SKM-1 (cell line): ENCODE measurements around the gene SNPH.

Experiments used
- DNase-seq: peaks from one replicate; lab custom pipeline; 2025; ENCODE audit not compliant: unreplicated experiment; lab: John Stamatoyannopoulos, UW

SNPH gene

GRCh38 chr20:1263853-1264252, 2.2 kb upstream of the SNPH start:
- no peak for DNase-seq

- no peak for DNase-seq
Measured at GRCh38 chr20:1264727-1265126, 1.4 kb upstream of the SNPH start.

DNA sequence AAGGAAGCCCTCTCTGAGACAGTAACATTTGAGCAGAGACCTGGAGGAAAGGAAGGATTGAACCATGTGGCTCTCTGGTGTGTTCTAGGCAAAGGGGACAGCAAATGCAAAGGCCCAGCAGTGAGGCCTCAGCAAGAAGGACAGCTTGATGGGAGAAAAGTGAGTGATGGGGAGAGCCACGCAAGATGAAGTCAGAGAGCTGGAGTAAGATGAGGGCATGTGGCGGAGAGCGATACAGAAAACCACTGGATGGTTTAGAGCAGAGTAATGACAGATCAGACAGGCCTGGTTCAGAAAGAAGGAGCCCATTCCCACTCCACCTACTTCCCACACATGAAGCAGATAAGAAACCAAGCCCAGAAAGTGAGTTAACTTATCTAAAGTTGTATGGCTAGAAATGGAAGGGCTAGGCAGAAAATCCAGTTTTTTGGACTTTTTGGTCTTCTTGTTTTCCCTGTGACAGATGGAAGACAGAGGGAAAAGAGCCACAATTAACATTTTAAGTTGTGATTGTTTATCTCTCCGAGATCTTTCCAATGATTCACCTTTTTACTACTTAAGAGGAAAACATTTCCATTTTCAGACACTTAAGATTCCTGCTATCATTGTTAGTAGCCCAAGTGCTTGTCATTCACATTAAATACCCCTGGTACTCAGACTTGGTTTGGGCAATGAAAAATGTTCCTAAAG, 723 bp upstream of the SNPH start:
- no peak for DNase-seq

GRCh38 chr20:1265916-1266166, 253 bp upstream of the SNPH start:
- no peak for DNase-seq

GRCh38 chr20:1267161-1267560, 1.1 kb downstream of the SNPH start:
- no peak for DNase-seq

DNA sequence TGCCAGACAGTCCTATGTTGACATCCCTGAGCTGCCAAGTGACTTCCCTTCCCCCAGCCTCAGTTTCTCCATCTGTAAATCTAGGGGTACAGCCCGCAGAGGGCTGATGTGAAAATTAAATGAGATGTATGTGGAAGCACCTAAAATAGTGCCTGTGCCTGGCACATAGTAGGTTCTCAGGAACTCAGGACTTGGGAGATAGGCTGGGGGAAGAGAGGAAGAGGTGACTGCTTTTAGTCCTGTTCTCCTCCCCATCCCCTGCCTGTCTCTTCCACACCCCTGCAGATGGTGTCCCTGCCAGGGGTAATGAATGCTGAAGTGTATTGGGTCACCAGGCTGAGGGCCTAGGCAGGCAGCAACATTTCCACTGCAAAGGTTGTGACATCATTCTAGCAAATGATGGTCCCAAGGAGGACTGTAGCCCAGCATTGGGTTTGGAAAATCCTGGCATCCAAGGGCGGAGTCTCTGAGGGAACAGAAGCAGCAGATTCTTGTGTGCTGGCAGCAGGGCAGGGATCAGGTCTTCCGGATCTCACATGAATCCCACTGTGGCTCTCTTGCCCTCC, 1.8 kb downstream of the SNPH start:
- DNase-seq, result no peak

- no peak for DNase-seq
Measured at GRCh38 chr20:1269235-1269634, 3.1 kb downstream of the SNPH start.

- DNase-seq, result no peak
Measured at GRCh38 chr20:1269850-1270249, 3.8 kb downstream of the SNPH start.

GRCh38 chr20:1272368-1273100, 6.4 kb downstream of the SNPH start:
- no peak for DNase-seq

DNA sequence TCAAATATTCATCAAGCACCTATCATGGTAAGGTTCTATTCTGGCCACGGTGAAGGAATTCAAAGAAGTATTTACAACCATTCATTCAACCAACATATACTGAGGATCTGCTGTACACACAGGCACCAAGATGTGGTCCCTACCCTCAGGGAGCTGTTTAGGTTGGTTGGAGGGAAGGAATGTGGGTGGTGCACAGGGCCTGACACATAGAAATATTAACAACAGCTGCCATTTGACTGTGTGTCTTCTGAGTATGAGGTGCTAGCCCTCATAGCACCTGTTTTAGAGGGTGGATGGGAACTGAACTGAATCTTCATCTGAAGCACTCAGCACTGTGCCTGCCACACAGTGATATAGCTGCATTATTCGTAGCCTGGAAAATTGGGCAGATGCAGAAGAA, 7.3 kb downstream of the SNPH start:
- DNase-seq, result no peak

- DNase-seq, result no peak
Measured at GRCh38 chr20:1274485-1275311, 8.6 kb downstream of the SNPH start.

DNA sequence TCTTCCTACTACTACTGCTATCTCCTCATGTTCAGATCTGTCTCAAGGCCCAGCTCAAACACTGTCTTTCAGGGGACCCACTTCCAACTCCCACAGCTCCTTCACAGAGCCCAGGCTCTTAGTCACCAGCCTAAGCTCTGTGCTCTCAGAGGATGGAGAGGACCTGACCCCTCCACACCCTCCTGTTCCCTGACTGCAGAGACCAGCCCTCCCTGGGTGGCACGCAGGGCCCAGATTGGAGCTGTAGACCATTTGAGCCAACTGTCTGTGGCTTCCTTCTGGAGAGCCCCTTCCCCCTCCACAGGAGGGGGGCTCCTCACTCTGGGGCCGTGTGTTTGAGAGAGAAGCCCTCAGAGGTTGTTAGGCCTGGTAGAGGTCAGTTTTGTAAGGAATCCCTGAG, 9.8 kb downstream of the SNPH start:
- no peak for DNase-seq

DNA sequence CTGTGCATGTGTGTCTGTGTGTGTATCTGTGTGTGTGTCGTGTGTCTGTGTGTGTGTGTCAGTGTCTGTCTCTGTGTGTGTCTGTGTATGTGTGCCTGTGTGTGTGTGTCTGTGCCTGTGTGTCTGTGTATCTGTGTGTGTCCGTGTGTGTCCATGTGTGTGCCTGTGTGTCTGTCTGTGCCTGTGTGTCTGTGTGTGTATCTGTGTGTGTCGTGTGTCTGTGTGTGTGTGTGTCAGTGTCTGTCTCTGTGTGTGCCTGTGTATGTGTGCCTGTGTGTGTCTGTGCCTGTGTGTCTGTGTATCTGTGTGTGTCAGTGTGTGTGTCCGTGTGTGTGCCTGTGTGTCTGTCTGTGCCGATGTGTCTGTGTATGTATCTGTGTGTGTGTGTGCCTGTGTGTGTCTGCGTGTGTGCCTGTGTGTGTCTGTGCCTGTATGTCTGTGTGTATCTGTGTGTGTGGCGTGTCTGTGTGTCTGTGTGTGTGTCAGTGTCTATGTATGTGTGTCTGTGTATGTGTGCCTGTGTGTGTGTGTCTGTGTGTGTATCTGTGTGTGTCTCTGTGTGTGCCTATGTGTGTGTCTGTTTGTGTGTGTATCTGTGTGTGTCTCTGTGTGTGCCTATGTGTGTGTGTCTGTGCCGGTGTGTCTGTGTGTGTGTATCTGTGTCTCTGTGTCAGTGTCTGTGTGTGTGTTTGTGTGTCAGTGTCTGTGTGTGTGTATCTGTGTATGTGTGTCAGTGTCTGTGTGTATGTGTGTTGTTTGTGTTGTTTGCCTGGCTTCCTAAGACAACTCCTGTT, 11.6 kb downstream of the SNPH start:
- DNase-seq, result no peak

- no peak for DNase-seq
Measured at GRCh38 chr20:1278993-1279392, 12.9 kb downstream of the SNPH start.

- no peak for DNase-seq
Measured at GRCh38 chr20:1280195-1281102, 14.4 kb downstream of the SNPH start.

DNA sequence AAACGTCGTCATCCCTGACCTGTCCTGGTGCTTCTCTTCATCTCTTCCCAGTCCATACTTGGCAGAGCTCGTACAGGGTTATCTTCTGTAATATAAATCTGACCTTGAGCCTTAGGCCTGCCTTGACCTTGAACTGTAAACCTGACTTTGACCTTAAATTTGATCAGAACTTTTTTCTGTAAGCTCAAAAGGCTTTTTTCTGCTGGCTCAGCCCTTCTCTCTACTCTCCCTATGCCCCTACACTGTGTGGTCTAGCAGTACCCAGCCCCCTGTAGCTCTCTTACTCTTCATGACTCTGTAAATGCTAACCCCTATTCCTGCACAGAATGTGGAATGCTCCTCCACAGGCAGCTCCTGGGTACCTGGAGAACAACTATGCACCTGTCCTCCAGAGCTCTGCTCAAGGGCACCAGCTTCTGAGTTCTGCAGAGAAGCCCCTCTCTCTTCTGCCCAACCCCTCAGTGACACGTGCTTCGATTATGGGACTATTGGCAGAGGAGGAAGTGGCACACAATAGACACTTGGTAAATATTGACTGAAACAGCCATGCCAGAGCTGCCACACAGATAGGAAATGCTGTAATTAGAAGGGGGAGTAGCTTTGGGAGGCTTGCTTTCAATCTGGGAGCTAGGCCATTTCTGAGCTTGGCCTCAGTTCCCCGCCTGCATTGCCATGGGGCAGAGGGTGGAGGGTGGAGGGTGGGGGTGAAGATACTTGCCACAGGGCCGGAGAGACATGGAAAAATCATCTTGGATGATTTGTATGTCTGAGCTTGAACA, 15.4 kb downstream of the SNPH start:
- DNase-seq, result no peak

DNA sequence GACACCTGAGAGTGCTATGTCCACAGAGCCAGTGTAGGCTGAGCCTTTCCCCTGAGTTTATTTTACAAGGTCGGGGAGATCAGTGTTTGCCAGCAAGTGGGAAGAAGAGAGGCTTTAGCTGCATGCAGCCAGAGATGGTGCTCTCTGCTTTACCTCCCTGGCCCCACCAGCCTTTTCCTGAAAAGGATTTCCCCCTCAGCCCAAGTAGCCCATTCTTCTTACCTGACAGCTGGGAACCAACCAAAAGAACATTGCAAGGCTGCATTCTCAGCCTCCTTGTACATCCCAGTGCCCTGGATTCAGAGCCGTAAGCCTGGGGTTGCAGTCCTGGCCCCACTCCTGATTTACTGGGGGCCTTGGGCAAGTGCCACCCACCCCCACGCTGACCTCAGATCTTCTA, 16.9 kb downstream of the SNPH start:
- DNase-seq, result no peak

DNA sequence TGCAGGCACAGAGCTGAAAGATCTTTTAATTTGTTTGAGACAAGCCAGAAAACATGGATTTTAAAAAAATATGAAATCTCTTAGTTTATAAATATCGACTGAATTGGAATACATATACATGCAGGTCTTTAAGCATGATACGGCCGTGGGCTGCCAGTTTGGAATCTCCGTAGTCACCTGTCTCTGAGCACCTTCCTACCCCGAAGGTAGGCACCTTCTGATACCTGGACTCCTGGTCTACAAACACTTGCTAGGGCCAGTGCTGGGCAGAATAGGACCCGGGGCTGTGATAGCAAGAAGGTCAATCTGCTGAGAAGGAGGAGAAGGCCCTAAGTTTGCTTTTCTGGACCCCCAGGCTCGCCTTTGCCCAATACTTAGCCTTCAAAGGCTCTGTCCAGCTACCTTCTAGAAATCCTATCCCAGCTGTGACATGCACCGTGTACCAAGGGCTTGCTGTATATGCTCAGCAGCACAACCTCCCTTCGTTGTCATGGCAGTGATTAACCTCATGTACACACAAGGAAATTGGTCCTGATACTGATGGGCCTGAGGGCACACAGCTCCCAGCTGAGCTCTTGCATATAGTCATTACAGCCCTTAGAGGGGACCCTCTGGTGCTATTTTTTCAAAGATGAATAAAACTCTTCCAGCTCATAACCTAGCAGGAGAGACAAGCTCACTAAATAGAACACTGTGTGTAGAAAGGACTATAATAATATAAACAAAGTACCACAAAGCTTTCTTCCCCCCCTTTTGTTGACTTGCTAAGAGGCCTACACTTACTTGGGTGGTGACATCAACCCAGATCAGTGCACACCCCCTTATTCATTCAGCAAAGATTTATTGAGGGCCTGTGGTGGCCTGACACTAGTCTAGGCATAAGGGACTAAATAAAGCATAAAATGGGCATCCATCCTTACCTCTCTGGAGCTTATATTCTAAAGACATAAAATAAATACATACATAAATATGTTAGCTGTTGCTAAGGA, 17.7 kb downstream of the SNPH start:
- no peak for DNase-seq
